HK-2 (cell line): ENCODE results near the gene HOXA9.
A peak's percentile ranks its signal among the peaks of the same experiment; 100 is the strongest.

Source experiments
- DNase-seq: peaks from one replicate; pipeline ENCODE4 v3.0.0-alpha.2; 2018; ENCODE audit not compliant: unreplicated experiment

HOXA9 gene

DNA sequence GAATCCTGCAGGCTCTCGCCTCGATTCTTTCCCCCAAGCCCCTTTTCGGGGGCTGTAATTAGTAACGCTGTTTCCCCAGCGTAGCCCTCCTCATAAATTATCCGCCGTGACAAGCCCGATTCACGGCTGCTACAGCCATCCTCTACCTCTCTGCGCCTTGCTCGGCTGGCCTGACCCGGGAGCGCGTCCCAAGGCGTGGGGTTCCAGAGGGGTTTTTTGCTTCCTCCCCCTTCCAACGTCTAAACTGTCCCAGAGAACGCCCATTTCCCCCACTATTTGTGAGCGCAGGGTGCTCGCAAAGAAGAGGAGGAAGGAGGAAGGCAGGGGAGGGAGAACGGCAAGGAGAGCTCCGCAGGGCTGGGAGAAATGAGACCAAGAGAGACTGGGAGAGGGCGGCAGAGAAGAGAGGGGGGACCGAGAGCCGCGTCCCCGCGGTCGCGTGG is 22.7 kb downstream of the HOXA9 start:
- no peak for DNase-seq

DNA sequence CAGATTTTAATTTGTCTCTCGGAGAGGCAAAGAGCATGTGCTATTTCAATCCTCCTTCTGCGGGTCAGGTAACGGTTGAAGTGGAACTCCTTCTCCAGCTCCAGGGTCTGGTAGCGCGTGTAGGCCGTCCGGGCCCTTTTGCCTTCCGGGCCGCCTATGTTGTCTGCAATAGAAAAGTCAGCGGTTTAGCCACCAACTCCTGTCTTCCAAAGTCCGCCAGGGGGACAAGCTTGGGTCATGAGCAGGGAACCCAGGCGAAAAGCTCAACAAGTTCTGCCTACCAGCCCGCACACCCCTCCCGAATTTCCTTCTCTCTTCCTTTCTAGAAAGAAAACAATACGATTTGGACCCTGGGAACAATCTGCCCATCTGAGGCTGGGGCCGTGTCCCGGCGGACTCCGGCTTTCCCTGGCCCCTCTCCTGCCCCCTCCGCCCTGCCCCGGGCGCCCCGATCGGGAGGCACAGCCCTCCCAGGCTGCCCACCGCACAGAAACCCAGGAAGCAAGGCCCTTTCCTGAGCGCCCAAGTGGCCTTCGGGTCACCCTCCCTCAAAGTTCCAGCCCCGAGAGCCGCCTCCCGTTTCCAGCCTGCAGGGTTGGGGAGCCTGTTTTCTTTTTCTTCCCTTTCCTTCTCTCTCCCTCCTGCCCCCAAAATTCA is 23.3 kb downstream of the HOXA9 start:
- peak; percentile 66 for DNase-seq

DNA sequence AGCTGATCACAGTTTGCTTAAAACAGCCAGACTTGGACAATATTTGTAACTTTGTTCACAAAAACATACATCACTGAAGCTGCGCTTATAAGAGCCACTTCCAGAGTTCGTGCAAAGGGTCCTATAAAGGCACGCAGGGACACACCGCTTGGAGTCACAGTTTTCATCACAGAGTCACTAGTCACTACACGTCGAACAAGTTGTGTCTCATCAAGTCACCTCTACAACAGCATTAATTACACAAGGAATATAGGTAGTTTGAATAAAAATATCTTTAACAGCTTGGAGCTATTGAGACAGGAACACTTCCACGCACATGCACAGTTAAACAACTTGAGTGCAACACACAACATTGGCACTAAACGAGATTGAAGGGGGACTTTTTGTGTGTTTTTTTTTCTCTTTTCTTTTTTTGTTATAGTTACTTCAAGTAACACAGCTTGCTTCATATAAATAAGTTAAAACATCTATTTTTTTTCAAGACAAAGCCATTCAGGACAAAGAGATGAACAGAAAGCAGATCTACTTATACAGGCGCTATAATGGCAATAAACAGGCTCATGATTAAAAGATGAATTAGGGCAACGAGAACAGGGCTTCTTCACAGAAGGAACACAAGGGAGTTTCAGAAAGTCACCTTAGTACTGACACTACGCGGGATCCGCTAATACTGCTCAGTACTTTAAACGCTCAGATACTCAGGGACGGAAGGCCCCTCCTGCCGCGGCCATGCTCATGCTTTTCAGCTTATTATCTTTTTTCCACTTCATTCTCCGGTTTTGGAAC is 24.0 kb downstream of the HOXA9 start:
- no peak for DNase-seq

DNA sequence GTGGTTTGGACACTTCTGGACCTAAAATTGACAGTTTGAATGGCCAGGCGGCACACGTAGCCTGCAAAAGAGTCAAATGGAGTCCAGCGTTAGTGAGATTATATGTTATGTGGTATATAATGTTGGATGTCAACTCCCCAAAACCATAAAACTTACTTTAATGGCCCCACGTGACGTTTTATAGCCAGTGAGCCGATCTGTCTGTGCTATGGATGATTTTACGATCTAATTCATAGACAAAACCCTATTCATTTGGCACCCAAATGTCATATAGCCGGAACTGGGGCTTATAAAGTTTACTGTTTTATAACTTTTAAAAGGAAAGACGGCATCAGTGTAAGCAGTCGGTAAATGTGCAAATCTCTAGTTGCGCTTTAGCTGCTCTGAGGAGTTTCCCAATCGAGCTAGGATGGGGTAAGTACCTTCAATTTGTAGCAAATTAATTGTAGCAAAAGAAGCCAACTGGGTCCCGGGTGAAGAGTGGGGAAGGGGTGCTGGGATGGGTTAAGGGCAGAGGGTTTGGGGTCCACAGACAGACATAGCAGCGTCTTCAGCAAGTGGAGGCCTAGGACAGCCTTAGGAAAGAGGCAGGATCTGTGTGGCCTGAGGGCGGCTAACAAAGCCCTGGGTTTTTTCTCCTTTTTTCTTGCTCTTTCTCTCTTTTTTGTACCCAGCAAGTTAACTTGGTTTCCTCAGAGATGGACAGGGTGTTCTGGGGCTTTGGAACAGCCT is 25.0 kb downstream of the HOXA9 start:
- no peak for DNase-seq

DNA sequence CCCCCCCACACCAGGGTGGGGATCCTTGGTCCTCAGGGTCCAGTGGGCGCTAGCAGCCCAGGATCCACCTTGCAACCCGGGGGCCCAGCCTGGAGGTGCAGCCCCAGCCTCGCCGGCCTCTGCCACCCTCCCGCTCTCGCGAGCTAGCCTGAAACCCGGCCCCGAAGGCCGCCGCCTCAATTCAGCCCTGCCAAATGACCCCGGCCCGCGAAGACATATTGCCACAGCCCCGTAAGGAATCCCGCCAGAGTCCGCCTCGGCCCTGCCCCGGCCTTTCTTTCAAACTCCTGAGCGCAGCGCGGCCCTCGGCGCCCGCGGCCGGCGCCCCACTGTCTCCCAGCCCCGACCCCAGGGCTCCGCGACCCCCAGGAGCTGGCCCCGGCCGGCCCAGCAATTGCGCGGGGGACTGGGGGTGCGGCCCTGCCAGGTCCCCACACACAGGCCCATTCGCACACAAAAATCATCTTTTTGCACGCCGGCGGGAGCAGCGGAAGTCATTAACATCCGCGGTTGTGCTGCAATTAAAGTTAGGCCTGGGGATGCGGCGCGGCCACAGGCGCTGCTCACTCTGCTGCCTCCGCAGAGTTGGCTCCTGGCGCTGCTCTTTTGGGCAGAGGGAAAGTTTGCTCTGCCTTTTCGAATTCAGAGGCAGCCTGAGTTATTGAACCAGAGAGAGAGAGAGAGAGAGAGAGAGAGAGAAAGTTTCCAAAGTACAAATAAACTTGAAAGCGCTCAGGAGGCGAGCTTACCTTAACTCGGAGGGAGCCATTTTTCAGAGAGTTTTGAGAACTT is 25.8 kb downstream of the HOXA9 start:
- DNase-seq, result no peak

DNA sequence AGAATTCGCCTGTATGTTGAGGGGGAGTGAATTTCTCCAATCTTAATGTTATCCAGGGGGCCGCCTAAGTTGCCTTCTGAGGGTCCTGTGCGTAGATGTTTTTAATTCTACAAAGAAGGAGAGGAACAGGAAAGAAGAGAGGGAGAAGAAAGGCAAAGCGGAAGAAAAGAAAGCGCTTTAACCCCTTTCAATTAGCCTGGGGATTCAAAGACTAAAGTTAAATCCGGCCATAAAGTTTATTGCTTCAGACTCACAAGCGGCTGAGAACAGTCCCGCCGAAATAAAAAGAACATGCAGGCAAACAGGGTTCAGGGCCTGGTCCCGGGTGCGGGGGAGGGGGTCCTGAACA is 26.4 kb downstream of the HOXA9 start:
- DNase-seq, result no peak

DNA sequence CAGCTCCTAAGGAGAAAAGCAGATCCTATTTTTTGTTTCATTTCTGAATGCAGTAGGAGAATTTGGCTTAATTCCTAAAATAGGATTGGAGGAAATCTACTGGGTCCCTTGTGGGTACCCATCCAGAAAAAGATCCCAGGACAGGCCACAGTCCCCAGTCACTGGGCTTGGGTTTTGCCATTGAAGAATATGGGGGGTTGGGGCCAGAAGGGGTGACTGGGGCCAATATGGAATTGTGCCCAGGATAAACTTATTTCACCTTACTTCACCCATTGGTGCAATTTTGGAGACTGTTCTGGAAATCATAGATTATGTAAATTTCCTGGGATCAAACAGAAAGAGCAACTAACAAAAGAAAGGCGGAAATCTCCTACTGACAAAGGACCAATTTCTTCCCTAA is 26.9 kb downstream of the HOXA9 start:
- no peak for DNase-seq

DNA sequence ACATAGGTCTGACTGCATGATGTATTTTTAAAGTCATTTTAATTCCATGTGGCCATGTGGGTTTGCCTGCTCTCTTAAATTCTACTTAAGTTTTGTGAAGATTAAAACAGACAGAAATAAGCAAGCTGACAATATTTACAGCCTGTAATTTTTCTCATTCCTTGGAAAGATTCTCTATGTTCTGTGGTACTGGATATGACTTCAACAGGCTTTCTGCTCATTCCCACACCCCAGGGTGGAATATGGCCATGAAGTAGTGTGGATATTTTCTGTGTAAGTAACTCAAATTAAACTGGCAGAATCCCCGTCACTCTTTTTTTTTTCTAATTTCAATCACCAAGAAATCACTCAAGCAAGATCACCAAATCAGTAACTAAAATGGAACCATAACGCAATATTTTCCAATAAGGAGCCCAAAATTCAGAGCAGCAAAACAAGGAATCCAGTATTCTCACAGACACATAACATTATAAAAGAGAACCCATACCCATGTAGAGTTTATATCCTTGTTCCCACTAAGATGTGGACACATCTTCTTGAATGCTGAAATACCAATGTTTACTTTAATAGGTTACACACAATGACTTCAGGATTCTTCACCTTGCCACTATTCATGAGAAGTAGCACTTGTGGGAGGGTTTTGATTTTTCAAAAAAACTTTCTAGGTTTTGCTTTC is 27.6 kb downstream of the HOXA9 start:
- DNase-seq, result no peak

DNA sequence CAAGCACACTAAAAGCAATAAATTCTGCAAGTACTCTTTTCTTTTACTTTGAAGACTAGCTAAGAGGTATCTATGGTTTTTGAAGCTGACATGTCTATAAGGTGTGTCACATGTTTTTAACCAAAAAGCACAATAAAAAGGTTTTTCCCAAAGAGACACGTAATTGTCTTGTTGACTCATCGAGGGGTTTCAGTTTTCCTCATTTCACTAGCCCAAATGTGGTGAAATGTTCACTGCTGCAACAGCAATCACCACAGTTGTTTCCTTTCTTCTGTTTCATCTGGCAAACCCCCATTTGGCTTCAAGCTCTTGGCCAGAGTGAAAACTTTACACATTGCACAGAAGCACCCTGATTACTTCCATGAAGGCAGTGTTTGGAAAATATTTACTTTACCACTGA is 30.9 kb downstream of the HOXA9 start:
- DNase-seq, result no peak

DNA sequence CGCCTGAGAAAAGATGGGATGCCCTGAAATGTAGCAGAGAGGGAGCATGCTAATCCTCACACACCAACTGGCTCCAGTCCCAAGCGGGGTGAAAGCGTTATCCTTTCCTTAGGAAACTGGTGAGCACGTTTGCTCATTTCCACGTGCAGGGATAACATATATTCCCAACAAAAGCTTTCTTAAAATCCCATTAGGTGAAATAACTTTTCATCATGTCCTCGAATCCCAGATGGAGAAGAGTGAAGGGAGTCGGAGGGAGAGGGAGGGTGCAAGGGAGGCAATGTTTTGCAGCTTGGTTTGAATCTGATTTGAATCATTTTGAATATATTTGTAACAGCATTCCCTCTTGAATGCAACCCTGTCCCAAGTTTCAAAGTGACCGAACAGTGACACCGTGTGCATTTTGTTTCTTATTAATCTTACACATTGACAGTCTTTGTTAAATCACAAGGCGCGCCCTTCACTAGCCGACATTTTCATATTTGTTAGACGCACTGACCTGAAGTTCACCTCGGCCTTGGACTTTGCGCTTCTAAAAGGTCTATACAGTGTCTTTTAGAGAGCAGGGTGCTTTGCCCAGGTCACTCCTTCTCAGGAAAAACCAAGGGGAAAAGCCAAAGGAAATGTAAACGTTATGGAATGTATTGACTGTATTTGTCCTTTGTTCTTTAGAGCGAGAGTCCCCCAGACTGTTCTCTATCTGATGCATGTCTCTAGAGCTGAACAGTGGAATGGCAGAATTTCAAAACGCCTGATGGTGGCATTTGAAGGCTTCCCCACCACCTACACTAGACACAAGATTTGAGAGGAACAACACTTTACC is 31.7 kb downstream of the HOXA9 start:
- DNase-seq, result no peak

DNA sequence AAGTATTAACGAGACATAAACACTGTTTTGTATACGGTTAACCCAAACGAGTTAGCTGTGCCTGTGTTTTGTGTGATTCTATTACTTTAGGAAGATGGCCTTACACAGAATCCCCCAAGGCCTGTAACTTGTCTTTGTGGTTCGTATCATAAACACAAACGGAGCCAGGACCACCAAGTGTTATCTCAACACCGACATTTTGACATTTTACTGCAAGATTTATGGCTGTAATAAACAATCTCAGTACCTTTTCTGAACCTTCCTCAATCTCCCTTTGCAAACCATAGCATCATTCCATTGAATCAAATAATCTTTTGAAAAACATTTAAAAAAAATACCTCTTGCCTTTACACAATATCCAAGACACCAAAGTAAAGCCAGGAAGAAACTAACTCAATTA is 32.4 kb downstream of the HOXA9 start:
- no peak for DNase-seq

DNA sequence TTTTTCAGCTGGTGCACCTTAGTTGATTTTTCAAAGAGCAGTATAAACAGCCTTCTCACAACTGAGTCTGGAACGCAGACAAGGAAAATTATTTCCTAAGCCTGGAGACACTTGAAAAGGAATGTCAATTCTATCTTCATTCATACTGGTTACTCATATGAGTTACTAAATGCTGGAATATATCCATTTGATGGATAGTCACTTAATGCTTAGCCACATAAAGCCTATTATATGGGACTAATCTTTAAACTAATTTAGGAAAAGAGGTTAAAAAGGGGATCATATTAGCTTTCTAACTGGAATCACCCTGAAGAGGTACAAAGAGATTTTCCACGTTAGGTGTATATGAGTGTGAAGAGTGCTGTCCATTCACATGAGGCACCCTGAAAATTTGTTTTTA is 33.1 kb downstream of the HOXA9 start:
- DNase-seq, result no peak

DNA sequence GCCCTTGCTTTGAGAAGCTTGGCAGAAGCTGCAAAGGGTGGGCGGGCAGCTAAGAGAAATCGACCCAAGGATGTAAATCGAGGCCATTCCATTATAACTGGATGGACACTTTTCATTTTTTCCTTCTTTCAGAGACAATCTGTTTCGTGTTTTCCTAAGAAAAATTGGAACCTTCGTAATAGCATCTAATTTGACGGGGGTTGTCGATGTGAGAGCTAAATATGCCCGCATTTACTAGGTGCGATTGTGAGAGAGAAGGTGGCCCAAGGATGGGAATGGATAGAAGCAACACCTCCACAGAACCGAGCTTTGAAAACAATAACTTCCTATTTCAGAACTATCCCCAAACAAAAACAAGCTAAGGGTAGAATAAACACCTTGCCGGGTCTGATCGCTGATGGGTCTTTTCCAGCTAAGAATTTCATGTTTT is 33.9 kb downstream of the HOXA9 start:
- no peak for DNase-seq

DNA sequence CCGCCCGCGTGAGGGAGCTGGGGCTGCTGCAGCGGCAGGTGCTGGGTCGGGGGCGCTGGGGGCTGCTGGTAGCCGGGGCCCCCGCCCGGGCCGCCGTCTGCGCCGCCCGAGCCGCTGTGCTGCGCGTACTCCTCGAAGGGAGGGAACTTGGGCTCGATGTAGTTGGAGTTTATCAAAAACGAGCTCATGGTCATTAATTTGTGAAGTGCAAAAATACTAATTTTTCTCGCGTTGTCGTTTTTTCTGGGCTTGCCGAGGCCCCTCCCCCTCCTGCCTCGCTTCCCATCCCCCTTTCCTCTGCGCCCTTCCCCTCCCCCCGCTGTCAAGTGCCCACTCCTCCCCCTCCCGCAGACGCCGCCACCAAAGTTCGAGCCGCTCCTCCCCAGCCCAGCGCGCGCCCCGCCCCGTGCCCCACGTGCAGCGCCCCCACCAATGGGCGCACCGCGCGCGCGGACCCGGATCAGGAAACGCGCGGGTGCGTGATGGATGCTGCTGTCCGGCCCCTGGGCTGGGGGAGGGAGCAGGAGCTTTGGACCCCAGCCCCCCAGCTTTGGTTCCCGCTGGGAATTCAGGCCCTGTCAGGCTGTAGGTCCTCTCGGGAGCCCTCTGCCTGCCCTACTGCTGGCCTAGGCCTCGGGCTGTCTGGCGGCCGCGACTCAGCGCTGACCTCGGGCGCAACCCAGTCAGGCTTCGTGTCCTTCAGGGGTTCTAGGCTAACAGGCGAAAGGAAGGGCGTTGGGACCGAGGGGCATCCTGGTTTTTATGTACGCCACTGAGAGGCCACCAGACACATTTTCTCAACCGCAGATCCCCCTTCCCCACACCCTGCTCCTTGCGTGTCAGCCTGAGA is 34.6 kb downstream of the HOXA9 start, which contains the start of gene HOXA4:
Gene HOXA4, minus strand, starts transcription at position 218 of the 850 bp plus-strand sequence. Its CDS starts 24 bp downstream, at position 194.
- peak; percentile 97 for DNase-seq

DNA sequence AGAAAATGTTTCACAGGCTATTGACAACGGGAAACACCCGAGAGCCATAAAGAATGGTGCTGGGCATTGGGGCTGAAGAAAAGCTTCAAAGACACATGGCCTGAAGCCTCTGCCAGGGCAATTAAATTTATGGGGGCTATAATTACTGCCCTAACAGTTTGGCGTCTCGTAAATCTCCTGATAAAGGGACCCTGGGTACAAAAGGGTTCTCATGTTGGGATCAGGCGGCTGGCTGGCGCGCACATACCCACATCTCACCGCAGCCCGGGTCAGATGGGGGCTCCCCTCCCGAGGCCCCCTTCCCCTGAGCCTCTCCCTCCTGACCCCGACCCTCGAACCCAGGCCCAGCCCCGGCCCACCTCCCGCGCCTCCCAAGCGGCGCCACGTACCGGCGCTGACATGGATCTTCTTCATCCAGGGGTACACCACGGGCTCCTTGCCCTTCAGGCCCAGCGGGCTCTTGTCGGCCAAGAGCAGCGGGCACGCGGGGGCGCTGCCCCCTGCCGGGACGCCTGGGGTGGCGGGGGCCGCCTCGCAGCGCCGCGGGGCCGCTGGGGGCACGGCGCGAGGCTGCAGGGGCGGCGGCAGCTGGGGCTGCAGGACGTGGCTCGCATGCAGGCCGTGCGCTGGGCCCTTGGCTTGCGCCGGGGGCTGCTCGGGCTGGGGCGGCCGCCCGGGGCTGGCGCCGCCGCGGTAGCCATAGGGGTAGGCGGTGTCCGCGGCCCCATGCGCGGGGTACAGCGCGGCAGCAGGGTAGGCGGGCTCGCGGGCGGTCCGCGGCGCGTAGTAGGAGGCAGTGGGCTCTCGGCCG is 35.4 kb downstream of the HOXA9 start:
- peak; percentile 63 for DNase-seq

DNA sequence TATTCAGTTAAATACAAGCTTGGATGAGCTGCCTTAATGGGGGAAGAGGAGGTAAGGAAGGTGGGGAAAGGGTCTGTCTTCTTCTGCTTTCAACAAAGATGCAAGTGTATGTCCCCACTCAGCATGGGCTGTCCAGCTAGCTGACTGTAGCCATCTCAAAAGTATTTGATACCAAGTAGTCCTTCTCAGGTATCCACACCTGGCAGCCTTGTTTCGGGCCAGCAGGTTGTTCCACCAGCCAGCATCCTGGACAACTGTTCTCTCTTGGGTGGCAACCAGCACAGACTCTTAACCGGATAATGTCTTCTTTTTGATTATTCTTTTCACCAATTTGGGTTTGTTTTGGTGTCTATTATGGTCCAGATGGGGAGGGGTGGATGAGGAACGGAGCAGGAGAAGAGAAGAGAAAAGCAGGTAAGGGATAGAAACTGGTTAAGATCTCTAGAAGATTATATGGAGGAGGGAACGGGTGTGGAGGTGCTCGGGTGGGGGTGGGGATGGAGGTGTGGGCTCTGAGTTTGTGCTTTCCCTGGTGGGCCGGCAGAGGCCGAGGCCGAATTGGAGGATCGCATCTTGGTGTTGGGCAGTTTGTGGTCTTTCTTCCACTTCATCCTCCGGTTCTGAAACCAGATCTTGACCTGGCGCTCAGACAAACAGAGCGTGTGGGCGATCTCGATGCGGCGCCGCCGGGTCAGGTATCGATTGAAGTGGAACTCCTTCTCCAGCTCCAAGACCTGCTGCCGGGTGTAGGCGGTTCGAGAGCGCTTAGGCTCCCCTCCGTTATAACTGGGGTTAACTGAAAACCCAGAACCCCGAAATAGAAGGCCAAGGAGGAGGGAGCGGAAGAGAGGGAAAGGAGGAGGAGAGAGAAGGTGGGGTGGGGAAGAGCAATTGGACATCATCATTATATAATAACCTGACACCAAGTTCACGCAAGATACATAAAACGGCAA is 36.3 kb downstream of the HOXA9 start:
- DNase-seq, result no peak

DNA sequence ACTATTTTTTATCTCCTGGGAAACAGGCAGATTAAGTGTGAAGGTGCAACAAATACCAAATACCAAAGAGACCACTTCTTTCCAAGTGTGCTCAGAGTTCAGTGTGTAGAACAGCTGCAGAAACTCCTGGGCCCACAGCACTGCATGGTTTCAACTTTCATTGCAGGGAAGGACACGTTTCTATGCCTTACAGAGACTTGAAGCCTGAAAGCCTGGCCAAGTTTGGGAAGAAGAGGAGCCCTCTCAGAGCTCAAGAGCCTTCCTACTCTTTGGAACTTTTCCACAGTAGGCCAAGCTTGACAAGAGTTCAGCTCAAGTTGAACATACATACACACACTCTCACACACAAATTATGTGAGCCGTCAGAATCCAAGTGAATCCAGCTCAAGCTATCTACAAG is 37.3 kb downstream of the HOXA9 start:
- no peak for DNase-seq
